A673 (cell line): Measurements from ENCODE around the gene EPO. TPM values are rescaled to one million over a fixed set of nuclear protein-coding genes. Genes with fewer than 3 reads are reported as not detected.
"Not testable (repeated sequence)": the region's sequence is repeated elsewhere in the genome, so short reads cannot be mapped to it uniquely, and the experiment has no call there.

Experiments
- BruUV-seq: library from RNA; stranded (reverse); fragments of 400-500 nt; replicated peaks from 2 replicates; lab custom pipeline; 2021; lab: Mats Ljungman, UMichigan
- CTCF ChIA-PET: fragments of 300-600 bp; sonication (Branson Sonifier 250); formaldehyde crosslinking; loops from one replicate; lab custom pipeline; 2022; ENCODE audit warnings: antibody characterized with exemption; lab: Charles Lee
- POLR2A ChIA-PET: fragments of 300-600 bp; sonication (Branson Sonifier 250); formaldehyde crosslinking; loops from one replicate; lab custom pipeline; 2022; ENCODE audit warnings: antibody characterized with exemption; ENCODE audit not compliant: low non-redundant PET; lab: Charles Lee
- DNase-seq: peaks from one replicate; pipeline ENCODE4 v3.0.0-alpha.2; 2015; ENCODE audit warnings: low spot score
- H3K27ac ChIP-seq: fragments of 200-600 bp; sonication (generic); 2 replicates; pipeline ENCODE4 v1.5.1; 2016; ENCODE audit warnings: mixed run types, low read depth, mild to moderate bottlenecking, mixed read lengths, antibody characterized with exemption, low read length; ENCODE audit not compliant: poor library complexity, severe bottlenecking
- H3K27me3 ChIP-seq: fragments of 200-600 bp; sonication (generic); replicated peaks from 2 replicates; pipeline ENCODE4 v1.6.1; 2017; ENCODE audit warnings: mixed run types, low read depth, mild to moderate bottlenecking, mixed read lengths, antibody characterized with exemption, low read length; ENCODE audit not compliant: insufficient read depth, poor library complexity
- H3K36me3 ChIP-seq: fragments of 200-600 bp; sonication (generic); 2 replicates; pipeline ENCODE4 v1.6.1; 2016; ENCODE audit warnings: mixed run types, mild to moderate bottlenecking, mixed read lengths, antibody characterized with exemption, low read length; ENCODE audit not compliant: insufficient read depth, poor library complexity, severe bottlenecking
- H3K4me1 ChIP-seq: fragments of 200-600 bp; sonication (generic); 2 replicates; pipeline ENCODE4 v1.6.1; 2017; ENCODE audit warnings: mixed run types, mild to moderate bottlenecking, mixed read lengths, antibody characterized with exemption, low read length; ENCODE audit not compliant: insufficient read depth, poor library complexity, severe bottlenecking
- H3K4me3 ChIP-seq: fragments of 200-600 bp; sonication (generic); 2 replicates; pipeline ENCODE4 v1.5.1; 2016; ENCODE audit warnings: low read depth, mixed run types, mild to moderate bottlenecking, mixed read lengths, low read length; ENCODE audit not compliant: poor library complexity, severe bottlenecking
- H3K9me3 ChIP-seq: fragments of 200-600 bp; sonication (generic); 2 replicates; pipeline ENCODE4 v1.6.1; 2016; ENCODE audit warnings: mixed run types, low read depth, mild to moderate bottlenecking, mixed read lengths, antibody characterized with exemption, low read length; ENCODE audit not compliant: poor library complexity, severe bottlenecking
- EZH2 ChIP-seq: fragments of 200-600 bp; sonication (generic); IDR thresholded peaks from 2 replicates; pipeline ENCODE4 v1.6.1; 2017; ENCODE audit warnings: borderline replicate concordance, low read depth, mild to moderate bottlenecking, mixed read lengths, antibody characterized with exemption, low read length; ENCODE audit not compliant: poor library complexity, severe bottlenecking
- intact Hi-C: fragments of 100-400 bp; cut with micrococcal nuclease; formaldehyde crosslinking; loops from one replicate; pipeline ENCODE4 v1.10.0; 2022; ENCODE audit not compliant: unreplicated experiment
- total RNA-seq: library from RNA; stranded (reverse); gene quantifications from 2 replicates; pipeline ENCODE4 v1.2.3, GENCODE V29; 2021
- TF ChIP-seq, protein P1 (sequence below): fragments of 300-800, 200-600 bp; sonication (generic); conservative IDR thresholded peaks from 2 replicates; pipeline ENCODE4 v1.5.1; 2017; ENCODE audit warnings: low read depth, mild to moderate bottlenecking, antibody characterized with exemption, low read length, moderate library complexity, mixed read lengths

The EPO gene
- total RNA-seq, 1 experiment from 2014 or later = 0.21 TPM

DNA sequence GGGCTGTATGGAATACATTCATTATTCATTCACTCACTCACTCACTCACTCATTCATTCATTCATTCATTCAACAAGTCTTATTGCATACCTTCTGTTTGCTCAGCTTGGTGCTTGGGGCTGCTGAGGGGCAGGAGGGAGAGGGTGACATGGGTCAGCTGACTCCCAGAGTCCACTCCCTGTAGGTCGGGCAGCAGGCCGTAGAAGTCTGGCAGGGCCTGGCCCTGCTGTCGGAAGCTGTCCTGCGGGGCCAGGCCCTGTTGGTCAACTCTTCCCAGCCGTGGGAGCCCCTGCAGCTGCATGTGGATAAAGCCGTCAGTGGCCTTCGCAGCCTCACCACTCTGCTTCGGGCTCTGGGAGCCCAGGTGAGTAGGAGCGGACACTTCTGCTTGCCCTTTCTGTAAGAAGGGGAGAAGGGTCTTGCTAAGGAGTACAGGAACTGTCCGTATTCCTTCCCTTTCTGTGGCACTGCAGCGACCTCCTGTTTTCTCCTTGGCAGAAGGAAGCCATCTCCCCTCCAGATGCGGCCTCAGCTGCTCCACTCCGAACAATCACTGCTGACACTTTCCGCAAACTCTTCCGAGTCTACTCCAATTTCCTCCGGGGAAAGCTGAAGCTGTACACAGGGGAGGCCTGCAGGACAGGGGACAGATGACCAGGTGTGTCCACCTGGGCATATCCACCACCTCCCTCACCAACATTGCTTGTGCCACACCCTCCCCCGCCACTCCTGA, 2.4 kb downstream of the EPO start:
- TF ChIP-seq, protein P1, sequence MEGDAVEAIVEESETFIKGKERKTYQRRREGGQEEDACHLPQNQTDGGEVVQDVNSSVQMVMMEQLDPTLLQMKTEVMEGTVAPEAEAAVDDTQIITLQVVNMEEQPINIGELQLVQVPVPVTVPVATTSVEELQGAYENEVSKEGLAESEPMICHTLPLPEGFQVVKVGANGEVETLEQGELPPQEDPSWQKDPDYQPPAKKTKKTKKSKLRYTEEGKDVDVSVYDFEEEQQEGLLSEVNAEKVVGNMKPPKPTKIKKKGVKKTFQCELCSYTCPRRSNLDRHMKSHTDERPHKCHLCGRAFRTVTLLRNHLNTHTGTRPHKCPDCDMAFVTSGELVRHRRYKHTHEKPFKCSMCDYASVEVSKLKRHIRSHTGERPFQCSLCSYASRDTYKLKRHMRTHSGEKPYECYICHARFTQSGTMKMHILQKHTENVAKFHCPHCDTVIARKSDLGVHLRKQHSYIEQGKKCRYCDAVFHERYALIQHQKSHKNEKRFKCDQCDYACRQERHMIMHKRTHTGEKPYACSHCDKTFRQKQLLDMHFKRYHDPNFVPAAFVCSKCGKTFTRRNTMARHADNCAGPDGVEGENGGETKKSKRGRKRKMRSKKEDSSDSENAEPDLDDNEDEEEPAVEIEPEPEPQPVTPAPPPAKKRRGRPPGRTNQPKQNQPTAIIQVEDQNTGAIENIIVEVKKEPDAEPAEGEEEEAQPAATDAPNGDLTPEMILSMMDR = no peak
- no peak for TF ChIP-seq EZH2
- Histone ChIP-seq H3K27ac (no peak overlapping the region), H3K27me3 (peaks cover 38% of the 10 kb centered on the region), H3K9me3 (no peaks in the 10 kb centered on the region), H3K4me3 (no peak overlapping the region), H3K4me1 (peaks cover 4% of the 10 kb centered on the region), H3K36me3 (no peaks in the 10 kb centered on the region)
- no peak for DNase-seq
- BruUV-seq = no TSS peak
- POLR2A ChIA-PET = no interaction called here
- intact Hi-C loops = no loop called here
- CTCF ChIA-PET = interaction anchor here (0.6 kb wide), 1 partner anchor 110 kb away, joined by 5 read pairs; no protein-coding TSS in a partner anchor

DNA sequence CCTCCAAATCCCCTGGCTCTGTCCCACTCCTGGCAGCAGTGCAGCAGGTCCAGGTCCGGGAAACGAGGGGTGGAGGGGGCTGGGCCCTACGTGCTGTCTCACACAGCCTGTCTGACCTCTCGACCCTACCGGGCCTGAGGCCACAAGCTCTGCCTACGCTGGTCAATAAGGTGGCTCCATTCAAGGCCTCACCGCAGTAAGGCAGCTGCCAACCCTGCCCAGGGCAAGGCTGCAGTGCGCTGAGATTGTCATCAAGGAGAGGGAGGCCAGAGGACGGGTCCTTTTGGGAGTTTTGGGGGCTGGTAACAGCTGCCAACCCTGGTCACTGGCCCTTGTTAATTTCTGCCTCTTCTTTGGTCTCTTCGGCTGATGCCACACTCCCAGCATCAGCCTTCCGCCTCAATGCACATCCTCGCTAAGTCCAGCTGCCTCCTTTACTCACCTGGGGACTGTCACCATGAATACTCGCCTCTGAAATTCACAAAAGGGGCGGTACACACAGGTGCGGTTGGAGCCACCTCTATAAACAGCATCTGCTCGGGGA, 3.5 kb downstream of the EPO start:
- no peaks in the 10 kb centered on the region for H3K36me3 ChIP-seq
- H3K4me1 ChIP-seq = peaks cover 4% of the 10 kb centered on the region
- no TSS peak for BruUV-seq
- H3K27me3 ChIP-seq = peaks cover 38% of the 10 kb centered on the region
- CTCF ChIA-PET = no interaction called here
- intact Hi-C loops = no loop called here
- H3K27ac ChIP-seq = no peak overlapping the region
- no peak for TF ChIP-seq EZH2
- TF ChIP-seq, protein P1 = no peak
- no peak for DNase-seq
- POLR2A ChIA-PET = no interaction called here
- H3K4me3 ChIP-seq = no peak overlapping the region
- H3K9me3 ChIP-seq = no peaks in the 10 kb centered on the region

DNA sequence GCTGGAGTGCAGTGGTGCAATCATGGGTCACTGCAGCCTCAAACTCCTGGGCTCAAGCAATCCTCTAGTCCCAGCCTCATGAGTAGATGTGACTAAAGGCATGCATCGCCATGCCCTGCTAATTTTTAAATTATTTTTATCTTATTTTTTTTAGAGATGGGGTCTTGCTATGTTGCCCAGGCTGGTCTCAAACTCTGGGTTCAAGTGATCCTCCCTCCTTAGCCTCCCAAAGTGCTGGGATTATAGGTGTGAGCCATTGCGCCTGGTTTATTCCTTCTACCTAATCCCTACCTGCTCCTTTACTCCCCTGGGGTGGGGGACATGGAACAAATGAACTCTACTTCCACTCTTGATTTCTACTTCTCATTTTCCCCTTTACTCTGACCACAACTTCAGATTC, 4.1 kb downstream of the EPO start:
- H3K4me3 ChIP-seq, H3K4me1 ChIP-seq, H3K27ac ChIP-seq, H3K9me3 ChIP-seq, H3K36me3 ChIP-seq, BruUV-seq, DNase-seq, intact Hi-C loops: not testable (repeated sequence)
- ChIA-PET CTCF (interaction anchor here (0.6 to 0.7 kb wide), 2 partner anchors 138 to 180 kb away, joined by 3 to 5 read pairs; no protein-coding TSS in a partner anchor), POLR2A (interaction anchor here (0.6 kb wide), 1 partner anchor 8 kb away, joined by 3 read pairs; no protein-coding TSS in a partner anchor)
- H3K27me3 ChIP-seq = peaks cover 36% of the 10 kb centered on the region
